ENCODE results near the gene SPANXN5. TPM values are rescaled to one million over a fixed set of nuclear protein-coding genes. Genes with fewer than 3 reads are reported as not detected.

SPANXN5 gene
- total RNA-seq, 1 experiment from 2014 or later, result not detected

- POLR2A ChIA-PET, result no interaction called here
- Histone ChIP-seq H3K36me3 (ENCODE audit: control insufficient read depth, insufficient read depth, low read length) (no peaks in the 10 kb centered on the region), H3K9me3 (ENCODE audit: control insufficient read depth, insufficient read depth, low read depth, low read length) (no peaks in the 10 kb centered on the region), H3K27ac (ENCODE audit: low read length) (no peak overlapping the region), H3K4me3 (ENCODE audit: low read depth in 2 of 2, low read length in 2 of 2) (no peak overlapping the region), H3K27me3 (ENCODE audit: control insufficient read depth, insufficient read depth, low read length) (no peaks in the 10 kb centered on the region), H3K4me1 (ENCODE audit: control insufficient read depth, insufficient read depth, low read length) (no peaks in the 10 kb centered on the region)
- BruUV-seq (replicated peaks), result no TSS peak
- DNase-seq (ENCODE audit: low read depth, low spot score) (no peak), ATAC-seq (no peak)
- CTCF ChIA-PET, result no interaction called here
- in situ Hi-C loops (cut with HindIII; ENCODE audit: low pct_unique_long_range_greater_than_20kb, low sequenced_read_pairs) (no loop called here), intact Hi-C loops (cut with micrococcal nuclease; ENCODE audit: unreplicated experiment) (no loop called here)
- TF ChIP-seq CTCF (IDR thresholded peaks at IDR 0.05) (no peak), REST (IDR thresholded peaks at IDR 0.05; ENCODE audit: insufficient read depth in 1 of 2, low read depth in 2 of 2, low read length in 1 of 2) (no peak), SIN3A (IDR thresholded peaks at IDR 0.05; ENCODE audit: borderline replicate concordance, insufficient read depth, low read depth, low read length) (no peak), TCF7L2 (IDR thresholded peaks at IDR 0.05; ENCODE audit: low read depth, low read length) (no peak), POLR2AphosphoS5 (IDR thresholded peaks at IDR 0.05; ENCODE audit: low read depth, low read length) (no peak)
Measured at GRCh38 chrX:52830551-52830950, 33.3 kb upstream of the SPANXN5 start.

- intact Hi-C loops (cut with micrococcal nuclease; ENCODE audit: unreplicated experiment), result no loop called here
- in situ Hi-C loops (cut with HindIII; ENCODE audit: low pct_unique_long_range_greater_than_20kb, low sequenced_read_pairs), result no loop called here
- Histone ChIP-seq H3K4me3 (ENCODE audit: low read depth in 2 of 2, low read length in 2 of 2) (no peak overlapping the region), H3K27ac (ENCODE audit: low read length) (no peak overlapping the region), H3K27me3 (ENCODE audit: control insufficient read depth, insufficient read depth, low read length) (peaks cover 3% of the 10 kb centered on the region; the same call in 1 of the 2 replicates), H3K9me3 (ENCODE audit: control insufficient read depth, insufficient read depth, low read depth, low read length) (no peaks in the 10 kb centered on the region), H3K36me3 (ENCODE audit: control insufficient read depth, insufficient read depth, low read length) (no peaks in the 10 kb centered on the region), H3K4me1 (ENCODE audit: control insufficient read depth, insufficient read depth, low read length) (no peaks in the 10 kb centered on the region)
- ChIA-PET CTCF (no interaction called here), POLR2A (no interaction called here)
- BruUV-seq (replicated peaks), result no TSS peak
- DNase-seq (ENCODE audit: low read depth, low spot score), result no peak
- ATAC-seq, result no peak
- TF ChIP-seq CTCF (IDR thresholded peaks at IDR 0.05), result no peak
- TF ChIP-seq SIN3A (IDR thresholded peaks at IDR 0.05; ENCODE audit: borderline replicate concordance, insufficient read depth, low read depth, low read length), result no peak
- no peak for TF ChIP-seq TCF7L2 (IDR thresholded peaks at IDR 0.05; ENCODE audit: low read depth, low read length)
- no peak for TF ChIP-seq REST (IDR thresholded peaks at IDR 0.05; ENCODE audit: insufficient read depth in 1 of 2, low read depth in 2 of 2, low read length in 1 of 2)
- no peak for TF ChIP-seq POLR2AphosphoS5 (IDR thresholded peaks at IDR 0.05; ENCODE audit: low read depth, low read length)
Measured at GRCh38 chrX:52824608-52825007, 27.4 kb upstream of the SPANXN5 start.
